Measurements from ENCODE around the gene IVD. TPM values are rescaled to one million over a fixed set of nuclear protein-coding genes. Genes with fewer than 3 reads are reported as not detected.

The IVD gene
- total and polyA plus RNA-seq, 2 of the 4 experiments (the other 2 are of a cell fraction): 31.7 to 41.1 TPM

DNA sequence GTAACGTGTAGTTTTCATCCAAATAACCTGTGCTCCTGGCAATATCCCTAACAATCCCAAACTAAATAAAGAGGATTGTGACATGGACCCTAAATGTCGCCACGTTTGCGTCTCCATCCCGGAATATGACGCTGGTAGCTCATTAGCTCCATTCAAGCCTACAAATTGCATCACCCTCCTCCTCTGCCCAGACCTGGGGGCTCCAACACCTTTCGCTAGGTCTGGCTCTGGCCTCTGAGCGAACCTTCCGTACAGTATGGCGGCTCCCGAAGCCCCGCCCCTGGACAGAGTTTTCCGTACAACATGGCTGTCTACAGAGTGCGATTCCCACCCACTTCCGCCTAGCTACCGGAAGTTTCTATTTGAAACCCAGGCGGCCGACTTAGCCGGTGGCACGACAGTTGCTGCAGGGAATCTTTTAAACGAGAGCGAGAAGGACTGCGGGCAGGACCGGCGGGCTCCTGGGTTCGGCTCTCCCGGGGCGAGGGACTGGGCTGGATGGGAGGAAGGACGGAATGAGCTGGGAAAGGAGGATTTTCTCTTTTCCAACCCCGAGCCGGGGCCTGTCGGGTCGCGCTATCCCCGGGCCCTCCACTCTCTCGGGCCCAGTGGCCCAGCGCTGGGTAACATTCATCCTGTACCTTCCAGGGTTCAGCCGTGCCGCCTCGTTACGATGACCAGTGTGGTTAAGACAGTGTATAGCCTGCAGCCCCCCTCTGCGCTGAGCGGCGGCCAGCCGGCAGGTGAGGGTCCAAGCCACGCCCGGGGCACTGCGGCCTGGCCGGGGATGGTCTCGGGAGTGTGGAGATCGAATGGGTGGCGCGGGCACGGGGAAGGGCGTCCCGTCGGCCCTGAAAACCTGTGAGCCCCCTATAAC, 22.8 kb upstream of the IVD start, which contains the start of gene KNSTRN:
Gene KNSTRN, plus strand, starts transcription at position 142 of the 877 bp plus-strand sequence. Its CDS starts 115 bp downstream, at position 257.
- ChIA-PET CTCF (interaction anchor here (0.8 kb wide), 1 partner anchor 45 kb away, joined by 3 read pairs; no protein-coding TSS in a partner anchor), POLR2A (ENCODE audit: unreplicated experiment) (interaction anchor here (0.5 to 0.6 kb wide), 3 partner anchors 27 to 61 kb away, joined by 3 to 9 read pairs (median 3); no protein-coding TSS in a partner anchor)
- intact Hi-C loops (cut with micrococcal nuclease): loop anchor here (2.0 kb wide), 2 partner anchors 22 to 56 kb away; partner anchors contain the start of gene IVD
- dilution Hi-C loops (cut with HindIII; ENCODE audit: low sequenced_read_pairs, unreplicated experiment): no loop called here
- H3K4ac ChIP-seq (ENCODE audit: low read depth, low read length): peak within 1 kb of the TSS; percentile 97
- peak within 1 kb of the TSS; percentile 76 for H3K9ac ChIP-seq (ENCODE audit: low read depth, low read length)
- H2BK5ac ChIP-seq (ENCODE audit: low read depth, low read length, poor library complexity, severe bottlenecking): peak within 1 kb of the TSS; percentile 80
- no peaks in the 10 kb centered on the region for H3K9me3 ChIP-seq (ENCODE audit: control insufficient read depth, insufficient read depth, low read length)
- peak within 1 kb of the TSS; percentile 97 for H2AFZ ChIP-seq (replicated peaks; ENCODE audit: low read length, poor library complexity)
- H2BK120ac ChIP-seq (ENCODE audit: low read depth, low read length): peak within 1 kb of the TSS; percentile 98
- peak within 1 kb of the TSS; percentile 92 for H4K91ac ChIP-seq (ENCODE audit: insufficient read depth, low read depth, low read length)
- H3K9me1 ChIP-seq (ENCODE audit: insufficient read depth, low read length): peaks cover 14% of the 10 kb centered on the region; the same call in 1 of the 2 replicates
- peak within 1 kb of the TSS; percentile 93 for H3K14ac ChIP-seq (replicated peaks; ENCODE audit: low read depth, low read length)
- peak within 1 kb of the TSS; percentile 99 for H2BK20ac ChIP-seq (ENCODE audit: low read depth, low read length)
- TSS peak; percentile 51 for BruUV-seq (replicated peaks)
- peaks cover 4% of the 10 kb centered on the region for H3K4me1 ChIP-seq (ENCODE audit: control insufficient read depth, insufficient read depth, low read length)
- H3K27ac ChIP-seq (ENCODE audit: insufficient read depth, low read length): peak within 1 kb of the TSS; percentile 76
- peak within 1 kb of the TSS; percentile 76 for H3K4me3 ChIP-seq (ENCODE audit: insufficient read depth, low read depth, low read length)
- DNase-seq: peak; percentile 93
- no peak for TF ChIP-seq RFX5 (IDR thresholded peaks at IDR 0.05; ENCODE audit: low read depth, low read length)
- TF ChIP-seq BHLHE40 (IDR thresholded peaks at IDR 0.05; ENCODE audit: low read depth, low read length): no peak
- TF ChIP-seq FOS (IDR thresholded peaks at IDR 0.05; ENCODE audit: low read depth, low read length): no peak
- no peak for TF ChIP-seq USF2 (IDR thresholded peaks at IDR 0.05; ENCODE audit: low read depth, low read length)
- TF ChIP-seq CEBPB (IDR thresholded peaks at IDR 0.05; ENCODE audit: low read depth, low read length): 0 out of 2 replicates have a peak, but pooled peaks have one; percentile 9
- TF ChIP-seq MAZ (IDR thresholded peaks at IDR 0.05; ENCODE audit: borderline replicate concordance, low read depth, low read length): peak; percentile 49; the same call in 1 of the 2 replicates
- TF ChIP-seq POLR2A (IDR thresholded peaks at IDR 0.05; ENCODE audit: low read depth, low read length): peak; percentile 62; the same call in 1 of the 2 replicates
- TF ChIP-seq MXI1 (IDR thresholded peaks at IDR 0.05; ENCODE audit: borderline replicate concordance, low read depth, low read length): peak; percentile 62; the same call in 1 of the 2 replicates
- no peak for TF ChIP-seq SMC3 (IDR thresholded peaks at IDR 0.05; ENCODE audit: low read depth, low read length)
- ATAC-seq (ENCODE audit: low read depth): peak; percentile 91
- H3K79me1 ChIP-seq (ENCODE audit: low read depth in 1 of 2, low read length in 2 of 2): peaks cover 25 to 48% of the 10 kb centered on the region in 2 experiments
- peak within 1 kb of the TSS; percentile 94 for H3K18ac ChIP-seq (ENCODE audit: low read depth, low read length)
- H4K5ac ChIP-seq (ENCODE audit: low read depth, low read length): peak within 1 kb of the TSS; percentile 100
- H2BK15ac ChIP-seq (ENCODE audit: low read depth, low read length): peak within 1 kb of the TSS; percentile 99
- H3K4me2 ChIP-seq (ENCODE audit: low read depth, low read length): peak within 1 kb of the TSS; percentile 97
- peak within 1 kb of the TSS; percentile 88 for H2AK5ac ChIP-seq (ENCODE audit: low read depth, low read length)
- H4K20me1 ChIP-seq (ENCODE audit: insufficient read depth, low read length): no peaks in the 10 kb centered on the region
- in situ Hi-C loops (cut with MboI; ENCODE audit: low sequenced_read_pairs): no loop called here
- H2AK9ac ChIP-seq (replicated peaks; ENCODE audit: low read depth, low read length, poor library complexity): peak within 1 kb of the TSS; percentile 62
- H3K23ac ChIP-seq (ENCODE audit: low read depth, low read length): peak within 1 kb of the TSS; percentile 39
- H3K27me3 ChIP-seq (ENCODE audit: control insufficient read depth, insufficient read depth, low read length): no peaks in the 10 kb centered on the region
- H3K36me3 ChIP-seq (ENCODE audit: control insufficient read depth, insufficient read depth, low read length): peaks cover 9% of the 10 kb centered on the region
- peak within 1 kb of the TSS; percentile 98 to 100 for H4K8ac ChIP-seq (ENCODE audit: low read depth in 2 of 2, low read length in 2 of 2)
- WGBS, 2 experiments (ENCODE audit: extremely low coverage in 2 of 2, insufficient read length in 1 of 2): 8% methylated on average over 10 of the region's 57 CpGs; no CpG with 5 or more reads in 1 of the 2 experiments
- H3K56ac ChIP-seq (ENCODE audit: extremely low read depth, insufficient read depth, low read length): peak within 1 kb of the TSS; percentile 50

All from IMR-90 (cell line).